SH-SY5Y (cell line): ENCODE measurements around the gene KMT2B.

ENCODE experiments used
- GATA2 ChIP-seq: IDR thresholded peaks from 2 replicates; pipeline ENCODE4 v1.6.1; 2011; ENCODE audit warnings: mild to moderate bottlenecking, low read depth, low read length
- GATA3 ChIP-seq: IDR thresholded peaks from 2 replicates; pipeline ENCODE4 v1.6.1; 2011; ENCODE audit warnings: low read depth, mild to moderate bottlenecking, low read length, moderate library complexity

DNA sequence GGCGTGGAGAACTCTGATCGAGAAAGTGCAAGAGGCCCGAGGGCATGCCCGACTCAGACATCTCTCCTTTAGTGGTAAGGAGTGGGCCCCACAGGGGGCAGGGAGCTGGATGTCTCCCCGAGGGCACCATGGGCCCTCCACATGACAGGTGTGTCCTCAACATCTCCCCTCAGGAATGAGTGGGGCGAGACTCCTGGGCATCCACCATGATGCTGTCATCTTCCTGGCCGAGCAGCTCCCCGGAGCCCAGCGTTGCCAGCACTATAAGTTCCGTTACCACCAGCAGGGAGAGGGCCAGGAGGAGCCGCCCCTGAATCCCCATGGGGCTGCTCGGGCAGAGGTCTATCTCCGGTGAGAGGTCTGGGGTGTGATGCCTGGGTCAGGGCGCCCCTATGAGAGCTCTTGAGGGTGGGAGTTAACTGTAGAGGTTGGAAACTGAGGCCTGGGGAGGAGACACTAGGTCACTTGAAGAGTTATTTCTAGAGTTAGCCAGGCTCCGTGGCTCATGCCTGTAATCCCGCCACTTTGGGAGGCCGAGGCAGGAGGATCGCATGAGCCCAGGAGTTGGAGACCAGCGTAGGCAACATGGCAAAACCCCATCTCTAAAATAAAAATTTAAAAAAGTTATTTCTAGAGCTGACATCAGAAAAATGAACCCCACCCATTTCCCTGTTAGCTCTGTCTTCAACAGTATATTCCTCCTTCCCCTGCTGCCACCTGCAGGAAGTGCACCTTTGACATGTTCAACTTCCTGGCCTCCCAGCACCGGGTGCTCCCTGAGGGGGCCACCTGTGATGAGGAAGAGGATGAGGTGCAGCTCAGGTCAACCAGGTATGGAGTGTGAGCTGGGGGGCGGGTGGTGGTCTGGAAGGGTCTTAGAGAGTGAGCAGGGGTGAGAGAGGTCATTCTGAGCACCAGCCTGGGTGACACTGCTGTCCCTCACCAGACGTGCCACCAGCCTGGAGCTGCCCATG is 19.4 kb downstream of the KMT2B start:
- TF ChIP-seq GATA3 (no peak), GATA2 (no peak)
